Measurements from ENCODE around the gene RARRES1. TPM values are rescaled to one million over a fixed set of nuclear protein-coding genes. Genes with fewer than 3 reads are reported as not detected.

The RARRES1 gene
- total RNA-seq, result 1.8 and 2.4 TPM in 2 replicates

GRCh38 chr3:158731938-158732855 lies at the start of gene RARRES1:
Gene RARRES1 (minus strand): TSS chr3:158732457. CDS start chr3:158732415, 42 bp downstream.
- DNase-seq (ENCODE audit: low read depth in 2 of 2), result peak; percentile 68 to 71

GRCh38 chr3:158781849-158782248 lies 49.6 kb upstream of the RARRES1 start:
- no peak for DNase-seq (ENCODE audit: low read depth in 2 of 2)

GRCh38 chr3:158781191-158781590 lies 48.9 kb upstream of the RARRES1 start:
- no peak for DNase-seq (ENCODE audit: low read depth in 2 of 2)

- no peak for DNase-seq (ENCODE audit: low read depth in 2 of 2)
Observed at GRCh38 chr3:158780766-158781165, 48.5 kb upstream of the RARRES1 start.

GRCh38 chr3:158777161-158777873 lies 45.1 kb upstream of the RARRES1 start:
- no peak for DNase-seq (ENCODE audit: low read depth in 2 of 2)

GRCh38 chr3:158776531-158776930 lies 44.3 kb upstream of the RARRES1 start:
- no peak for DNase-seq (ENCODE audit: low read depth in 2 of 2)

GRCh38 chr3:158775426-158776410 lies 43.5 kb upstream of the RARRES1 start:
- DNase-seq (ENCODE audit: low read depth in 2 of 2), result no peak

GRCh38 chr3:158774965-158775364 lies 42.7 kb upstream of the RARRES1 start:
- DNase-seq (ENCODE audit: low read depth in 2 of 2), result no peak

- DNase-seq (ENCODE audit: low read depth in 2 of 2), result no peak
Observed at GRCh38 chr3:158773845-158774830, 41.9 kb upstream of the RARRES1 start.

GRCh38 chr3:158773166-158773565 lies 40.9 kb upstream of the RARRES1 start:
- DNase-seq (ENCODE audit: low read depth in 2 of 2), result no peak

- DNase-seq (ENCODE audit: low read depth in 2 of 2), result no peak
Observed at GRCh38 chr3:158771982-158772381, 39.7 kb upstream of the RARRES1 start.

GRCh38 chr3:158771577-158771976 lies 39.3 kb upstream of the RARRES1 start:
- no peak for DNase-seq (ENCODE audit: low read depth in 2 of 2)

GRCh38 chr3:158770741-158771350 lies 38.6 kb upstream of the RARRES1 start:
- no peak for DNase-seq (ENCODE audit: low read depth in 2 of 2)

GRCh38 chr3:158769952-158770740 lies 37.9 kb upstream of the RARRES1 start:
- DNase-seq (ENCODE audit: low read depth in 2 of 2), result peak in 1 of 2 donors; percentile 73

GRCh38 chr3:158769549-158769948 lies 37.3 kb upstream of the RARRES1 start:
- no peak for DNase-seq (ENCODE audit: low read depth in 2 of 2)

GRCh38 chr3:158768881-158769543 lies 36.8 kb upstream of the RARRES1 start:
- peak in 1 of 2 donors; percentile 96 for DNase-seq (ENCODE audit: low read depth in 2 of 2)

GRCh38 chr3:158768361-158768787 lies 36.1 kb upstream of the RARRES1 start:
- DNase-seq (ENCODE audit: low read depth in 2 of 2), result peak; percentile 24 to 83

- no peak for DNase-seq (ENCODE audit: low read depth in 2 of 2)
Observed at GRCh38 chr3:158766364-158766763, 34.1 kb upstream of the RARRES1 start.
